ENCODE data around the gene PADI3. TPM values are rescaled to one million over a fixed set of nuclear protein-coding genes. Genes with fewer than 3 reads are reported as not detected.

The PADI3 gene
- total and polyA plus RNA-seq, 9 of the 15 experiments (the other 6 are each of a cell fraction or from before 2014, with no cell fraction given), result not detected

- no peak for TF ChIP-seq ARID4B (CRISPR knock-in tag; IDR thresholded peaks at IDR 0.05)
- TF ChIP-seq CEBPG (CRISPR knock-in tag; IDR thresholded peaks at IDR 0.05), result no peak
- TF ChIP-seq CEBPG (tag; conservative IDR thresholded peaks at IDR 0.05 in 1 of 2, IDR thresholded peaks at IDR 0.05 in 1 of 2), result peak in 1 of 2 experiments; percentile 31; a peak in 1 of 4 replicates
- no peak for TF ChIP-seq ARNT (IDR thresholded peaks at IDR 0.05)
Measured at GRCh38 chr1:17258116-17258757, 9.3 kb downstream of the PADI3 start (continued).

GRCh38 chr1:17258758-17259130 lies 9.8 kb downstream of the PADI3 start:
- H3K4me2 ChIP-seq (ENCODE audit: insufficient read depth, low read length), result no peak overlapping the region
- ATAC-seq, result no peak
- POLR2A ChIA-PET, result interaction anchor here (1.2 to 1.4 kb wide), 2 partner anchors 9 to 11 kb away, joined by 4 to 6 read pairs; no protein-coding TSS in a partner anchor
- H3K27ac ChIP-seq (ENCODE audit: extremely low read depth, low read depth, low read length), result no peak overlapping the region
- H3K9me1 ChIP-seq (ENCODE audit: control insufficient read depth, insufficient read depth, low read length), result no peaks in the 10 kb centered on the region
- H3K79me2 ChIP-seq (ENCODE audit: control insufficient read depth, insufficient read depth, low read length), result no peaks in the 10 kb centered on the region
- H3K27me3 ChIP-seq (ENCODE audit: control insufficient read depth in 2 of 2, insufficient read depth in 2 of 2, low read length in 2 of 2), result peaks cover 9 to 60% of the 10 kb centered on the region in 2 experiments; a peak in 4 of 5 replicates
- H4K20me1 ChIP-seq (replicated peaks; ENCODE audit: control insufficient read depth, insufficient read depth, low read length), result peaks cover 9% of the 10 kb centered on the region
- in situ Hi-C loops (cut with MboI), result no loop called here
- no peaks in the 10 kb centered on the region for H3K9me3 ChIP-seq (replicated peaks; ENCODE audit: control insufficient read depth, insufficient read depth, low read depth, low read length)
- no peak for FAIRE-seq
- no peak overlapping the region for H3K9ac ChIP-seq (ENCODE audit: insufficient read depth in 1 of 2, low read depth in 2 of 2, low read length in 2 of 2)
- CTCF ChIA-PET (ENCODE audit: low intra/inter-chr PET ratio), result no interaction called here
- no peaks in the 10 kb centered on the region for H3K36me3 ChIP-seq (ENCODE audit: control insufficient read depth, insufficient read depth, low read length)
- H3K4me3 ChIP-seq, result no peak overlapping the region
- WGBS (ENCODE audit: insufficient coverage, low coverage, missing lambda C conversion rate), result 1% methylated on average over 6 of the region's 6 CpGs
- H2AFZ ChIP-seq (ENCODE audit: low read depth, low read length), result no peak overlapping the region
- H3K4me1 ChIP-seq (replicated peaks in 1 of 2; ENCODE audit: control insufficient read depth in 2 of 2, insufficient read depth in 2 of 2, low read length in 2 of 2), result no peaks in the 10 kb centered on the region
- intact Hi-C loops (cut with micrococcal nuclease), result no loop called here
- no peak for DNase-seq (ENCODE audit: extremely low read depth in 1 of 4, low spot score in 3 of 4)
- BruUV-seq (replicated peaks), result no TSS peak
- no peak for TF ChIP-seq ZNF184 (CRISPR knock-in tag; IDR thresholded peaks at IDR 0.05)
- no peak for TF ChIP-seq POLR3G (IDR thresholded peaks at IDR 0.05; ENCODE audit: extremely low read depth, insufficient read length, insufficient replicate concordance)
- TF ChIP-seq, protein P1, sequence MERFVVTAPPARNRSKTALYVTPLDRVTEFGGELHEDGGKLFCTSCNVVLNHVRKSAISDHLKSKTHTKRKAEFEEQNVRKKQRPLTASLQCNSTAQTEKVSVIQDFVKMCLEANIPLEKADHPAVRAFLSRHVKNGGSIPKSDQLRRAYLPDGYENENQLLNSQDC (CRISPR knock-in tag; IDR thresholded peaks at IDR 0.05), result no peak
- TF ChIP-seq DMBX1 (CRISPR knock-in tag; IDR thresholded peaks at IDR 0.05; ENCODE audit: borderline replicate concordance), result no peak
- TF ChIP-seq PRMT5 (CRISPR knock-in tag; IDR thresholded peaks at IDR 0.05), result no peak
- TF ChIP-seq KAT2B (IDR thresholded peaks at IDR 0.05; ENCODE audit: low read depth, low read length), result no peak
- no peak for TF ChIP-seq ZNF311 (CRISPR knock-in tag; IDR thresholded peaks at IDR 0.05)
- TF ChIP-seq FOXM1 (IDR thresholded peaks at IDR 0.05; ENCODE audit: low read depth), result no peak
- TF ChIP-seq FOXM1 (CRISPR knock-in tag; IDR thresholded peaks at IDR 0.05; ENCODE audit: low read depth), result no peak
- TF ChIP-seq RFX5 (IDR thresholded peaks at IDR 0.05; ENCODE audit: low read depth, low read length), result no peak
- no peak for TF ChIP-seq TBP (optimal IDR thresholded peaks at IDR 0.05; ENCODE audit: low read depth, low read length)
- TF ChIP-seq BRD9 (IDR thresholded peaks at IDR 0.05; ENCODE audit: low read depth, partially characterized antibody), result no peak
- TF ChIP-seq ETV6 (IDR thresholded peaks at IDR 0.05; ENCODE audit: borderline replicate concordance in 1 of 2, low read depth in 2 of 2, low read length in 1 of 2), result no peak
- no peak for TF ChIP-seq ETV6 (CRISPR knock-in tag; IDR thresholded peaks at IDR 0.05; ENCODE audit: borderline replicate concordance)
- TF ChIP-seq SOX6 (IDR thresholded peaks at IDR 0.05), result no peak
